ENCODE results near the gene ADM2. TPM values are rescaled to one million over a fixed set of nuclear protein-coding genes. Genes with fewer than 3 reads are reported as not detected.

The ADM2 gene
- total and polyA plus RNA-seq, 2 experiments from 2014 or later = 0.10 to 0.39 TPM

GRCh38 chr22:50461536-50461935, 19.8 kb upstream of the ADM2 start:
- no peak overlapping the region for H3K27ac ChIP-seq
- H3K27me3 ChIP-seq = no peaks in the 10 kb centered on the region
- no peaks in the 10 kb centered on the region for H3K9me3 ChIP-seq (ENCODE audit: low read depth)
- TF ChIP-seq CTCF (IDR thresholded peaks at IDR 0.05; ENCODE audit: low read depth, low read length) = no peak
- DNase-seq (ENCODE audit: low read depth in 1 of 2, low spot score in 1 of 2) = no peak
- peaks cover 52% of the 10 kb centered on the region for H3K36me3 ChIP-seq
- H3K4me3 ChIP-seq = no peak overlapping the region
- H3K4me1 ChIP-seq (ENCODE audit: low read depth) = no peaks in the 10 kb centered on the region

GRCh38 chr22:50461979-50462540, 19.3 kb upstream of the ADM2 start:
- no peaks in the 10 kb centered on the region for H3K27me3 ChIP-seq
- H3K4me3 ChIP-seq = no peak overlapping the region
- no peaks in the 10 kb centered on the region for H3K9me3 ChIP-seq (ENCODE audit: low read depth)
- TF ChIP-seq CTCF (IDR thresholded peaks at IDR 0.05; ENCODE audit: low read depth, low read length) = no peak
- no peak for DNase-seq (ENCODE audit: low read depth in 1 of 2, low spot score in 1 of 2)
- peaks cover 56% of the 10 kb centered on the region for H3K36me3 ChIP-seq
- no peaks in the 10 kb centered on the region for H3K4me1 ChIP-seq (ENCODE audit: low read depth)
- no peak overlapping the region for H3K27ac ChIP-seq

DNA sequence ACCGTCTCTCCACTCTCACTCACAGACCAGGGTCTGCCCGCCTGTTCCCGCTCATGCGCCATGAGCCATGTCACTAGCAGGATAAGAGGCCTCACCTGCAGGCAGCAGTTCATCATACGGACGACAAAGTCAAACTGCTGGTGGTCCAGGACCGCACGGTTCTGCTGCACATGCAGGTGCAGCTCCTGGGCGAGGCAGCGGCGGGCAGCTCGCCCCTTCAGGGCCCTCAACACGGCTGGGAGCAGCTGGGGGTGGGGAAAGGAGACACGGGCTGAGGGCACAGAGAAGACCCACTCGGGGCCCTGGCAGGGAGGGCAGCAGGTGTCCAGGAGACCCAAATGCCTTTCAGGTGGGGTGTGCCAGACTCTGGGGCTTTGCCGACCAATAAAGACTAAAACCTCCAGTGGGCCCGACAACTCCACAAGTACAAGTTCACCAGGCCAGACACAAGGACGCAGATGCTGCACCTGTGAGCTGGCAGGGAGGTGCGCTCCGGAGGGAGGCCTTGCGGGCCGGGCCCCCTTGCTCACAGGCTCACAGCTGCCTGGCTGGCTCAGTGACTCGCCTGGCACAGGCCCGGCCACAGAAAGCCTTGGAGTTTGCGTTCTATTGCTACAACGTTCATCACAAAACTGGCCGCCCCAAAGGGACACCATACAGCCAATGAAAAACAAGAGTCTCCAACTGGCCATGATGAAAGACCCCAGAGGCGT, 18.0 kb upstream of the ADM2 start:
- no peak overlapping the region for H3K4me3 ChIP-seq
- no peaks in the 10 kb centered on the region for H3K27me3 ChIP-seq
- no peaks in the 10 kb centered on the region for H3K4me1 ChIP-seq (ENCODE audit: low read depth)
- no peak for TF ChIP-seq CTCF (IDR thresholded peaks at IDR 0.05; ENCODE audit: low read depth, low read length)
- H3K27ac ChIP-seq = no peak overlapping the region
- peaks cover 60% of the 10 kb centered on the region for H3K36me3 ChIP-seq
- DNase-seq (ENCODE audit: low read depth in 1 of 2, low spot score in 1 of 2) = no peak
- H3K9me3 ChIP-seq (ENCODE audit: low read depth) = no peaks in the 10 kb centered on the region

- Histone ChIP-seq H3K9me3 (ENCODE audit: low read depth) (no peaks in the 10 kb centered on the region), H3K27me3 (no peaks in the 10 kb centered on the region), H3K36me3 (peaks cover 60% of the 10 kb centered on the region)
Measured at GRCh38 chr22:50464451-50464850, 16.9 kb upstream of the ADM2 start.

More at GRCh38 chr22:50464451-50464850, 16.9 kb upstream of the ADM2 start:
- Histone ChIP-seq H3K4me1 (ENCODE audit: low read depth) (no peaks in the 10 kb centered on the region), H3K27ac (no peak overlapping the region), H3K4me3 (no peak overlapping the region)
- no peak for TF ChIP-seq CTCF (IDR thresholded peaks at IDR 0.05; ENCODE audit: low read depth, low read length)
- DNase-seq (ENCODE audit: low read depth in 1 of 2, low spot score in 1 of 2) = no peak

All from cardiac muscle cell (in vitro differentiated cells and primary cell).